Naive B cell (primary cell): Measurements from ENCODE around the gene EFNB3. TPM values are rescaled to one million over a fixed set of nuclear protein-coding genes. Genes with fewer than 3 reads are reported as not detected.
A peak's percentile ranks its signal among the peaks of the same experiment; 100 is the strongest.

Experiments used
- ATAC-seq, 2 donors: fragments of 150-1000 bp; cut with Tn5 transposase; 2 replicates each; pipeline ENCODE4 v1.10.0; 2021; ENCODE audit warnings: low read depth in 2 of 2, mild to moderate bottlenecking in 2 of 2, moderate library complexity in 2 of 2
- DNase-seq: peaks from one replicate; pipeline ENCODE4 v3.0.0; 2022
- H3K27ac Mint-ChIP-seq, 6 donors: one replicate each; pipeline ENCODE4 v1.8.0; 2020 to 2022; ENCODE audit warnings: mild to moderate bottlenecking in 6 of 6, mixed read lengths in 6 of 6, moderate library complexity in 5 of 6, inconsistent platforms in 2 of 6
- H3K27me3 Mint-ChIP-seq, 3 donors: one replicate each; pipeline ENCODE4 v1.8.0; 2021 to 2022; ENCODE audit warnings: mixed read lengths in 3 of 3, mild to moderate bottlenecking in 1 of 3
- H3K36me3 Mint-ChIP-seq, 2 donors: one replicate each; pipeline ENCODE4 v1.8.0; 2020 to 2022; ENCODE audit warnings: mixed read lengths in 2 of 2, inconsistent platforms in 1 of 2, mild to moderate bottlenecking in 1 of 2
- H3K4me1 Mint-ChIP-seq, 3 donors: one replicate each; pipeline ENCODE4 v1.8.0; 2020 to 2022; ENCODE audit warnings: mixed read lengths in 3 of 3, inconsistent platforms in 1 of 3, mild to moderate bottlenecking in 1 of 3, moderate library complexity in 1 of 3
- H3K4me3 Mint-ChIP-seq, 8 donors: one replicate each; pipeline ENCODE4 v1.8.0; 2020 to 2022; ENCODE audit warnings: mild to moderate bottlenecking in 8 of 8, mixed read lengths in 8 of 8, moderate library complexity in 8 of 8, inconsistent platforms in 2 of 8
- H3K9me3 Mint-ChIP-seq, 7 donors: one replicate each; pipeline ENCODE4 v1.8.0; 2020 to 2022; ENCODE audit warnings: mixed read lengths in 7 of 7, mild to moderate bottlenecking in 5 of 7, inconsistent platforms in 2 of 7, moderate library complexity in 1 of 7
- polyA plus RNA-seq, 6 donors: library from polyadenylated mRNA; unstranded; fragments of 300-500 nt; fragmentation: Illumina TruSeq; gene quantifications; one replicate each; pipeline ENCODE4 v1.2.3, GENCODE V29; 2021; ENCODE audit warnings: low read depth in 6 of 6

Gene EFNB3
- polyA plus RNA-seq, 6 donors from 2014 or later = not detected

DNA sequence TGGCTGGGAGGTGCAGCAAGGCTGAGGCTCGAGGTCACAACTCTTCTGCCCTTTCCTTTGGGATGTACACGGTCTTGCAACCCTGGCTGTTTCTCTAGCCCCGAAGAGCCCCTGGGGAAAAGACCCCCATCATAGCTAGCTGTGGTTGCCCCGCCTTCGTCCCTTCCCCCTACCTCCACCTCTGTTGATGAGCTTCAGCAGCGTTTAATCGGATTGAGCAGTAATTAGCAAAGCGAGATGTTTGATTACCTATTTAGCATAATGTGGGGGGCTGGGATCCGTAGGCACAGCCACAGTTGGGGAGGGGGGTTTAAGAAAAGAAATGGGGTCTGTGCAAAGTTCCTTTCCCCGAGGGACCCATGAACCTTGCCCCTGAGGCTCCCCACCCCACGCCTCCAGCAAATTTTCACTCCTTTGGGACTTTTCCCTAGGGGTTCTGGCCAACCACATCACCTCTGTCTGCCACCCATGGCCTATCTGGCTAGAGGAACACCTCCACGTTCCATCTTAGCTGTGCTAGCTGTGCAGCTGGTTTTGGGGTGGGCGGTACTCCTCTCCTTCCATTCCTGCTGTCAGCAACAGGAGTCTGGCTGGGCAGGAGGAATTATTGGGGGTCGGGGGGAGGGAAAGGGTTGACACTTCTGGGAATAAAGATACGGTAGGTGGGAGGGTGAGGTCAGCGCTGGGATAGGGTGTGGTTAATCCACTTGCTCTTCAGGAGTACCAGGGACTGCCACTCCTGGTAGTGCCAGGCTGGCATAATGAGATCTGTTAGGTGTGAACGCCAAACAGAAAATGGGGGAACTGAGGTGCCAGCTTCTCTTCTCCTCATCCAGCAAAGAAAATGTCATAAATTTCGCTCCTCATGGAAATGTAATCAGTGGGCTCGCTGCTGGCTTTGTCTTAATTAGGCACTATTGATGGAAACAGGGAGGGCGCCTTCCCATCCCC, 11.2 kb downstream of the EFNB3 start:
- ATAC-seq = no peak
- DNase-seq = no peak
- H3K4me1 Mint-ChIP-seq = peaks cover 16 to 26% (median 23%) of the 10 kb centered on the region in 3 donors
- peaks cover 59 to 99% (median 97%) of the 10 kb centered on the region in 3 donors for H3K27me3 Mint-ChIP-seq
- H3K9me3 Mint-ChIP-seq = peaks cover 0 to 2% (median 0%) of the 10 kb centered on the region in 7 donors
- H3K27ac Mint-ChIP-seq = peak overlapping the region in 1 of 6 donors; percentile 33
- H3K36me3 Mint-ChIP-seq = no peaks in the 10 kb centered on the region
- peak overlapping the region in 6 of 8 donors; percentile 30 to 80 (median 68) for H3K4me3 Mint-ChIP-seq

DNA sequence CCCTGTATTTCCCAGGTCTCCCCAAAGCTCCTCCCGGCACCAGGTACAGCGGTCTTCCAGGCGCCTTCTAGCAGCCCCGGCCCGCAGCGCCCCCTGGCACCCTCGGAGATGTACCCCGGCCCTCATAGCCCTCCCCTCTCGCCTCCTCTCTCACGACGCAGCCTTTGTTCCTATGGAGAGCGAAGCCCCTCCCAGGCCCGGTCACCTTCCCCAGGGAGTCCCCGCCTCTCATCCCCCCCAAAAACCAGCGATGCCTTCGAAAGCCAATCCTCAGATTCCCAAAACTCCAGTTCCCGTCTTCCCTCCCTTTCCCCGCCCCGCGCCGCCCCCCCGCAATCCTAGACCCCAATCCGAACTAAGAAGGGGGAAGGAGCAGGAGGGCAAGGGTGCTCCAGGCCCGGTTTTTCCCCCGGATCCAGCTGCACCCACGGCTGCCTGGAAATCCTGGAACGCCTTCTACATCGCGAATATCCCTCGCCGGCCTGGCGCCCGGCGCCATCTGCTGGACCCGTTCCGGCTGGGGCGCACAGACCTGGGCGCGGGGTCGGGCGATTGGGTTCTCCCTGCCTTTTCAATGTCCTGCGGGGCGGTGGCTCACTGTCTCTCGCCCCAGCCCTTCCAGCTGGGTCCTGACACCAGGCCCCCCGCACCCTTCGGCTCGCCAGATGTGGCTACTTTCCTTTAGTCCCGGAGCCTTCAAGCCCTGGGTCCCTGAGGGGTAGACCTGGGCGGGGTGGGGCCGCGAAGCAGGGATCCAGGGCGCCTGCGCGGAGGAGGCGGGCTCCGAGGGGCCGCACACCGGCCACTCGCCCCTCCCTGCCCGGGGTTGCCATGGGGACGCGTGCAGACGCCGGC, 12.1 kb downstream of the EFNB3 start, which contains the start of gene DNAH2:
TSS of gene DNAH2 (plus strand) at position 844 of the 855 bp plus-strand sequence. CDS start 1,991 bp downstream, outside the sequence.
- peaks cover 16 to 26% (median 23%) of the 10 kb centered on the region in 3 donors for H3K4me1 Mint-ChIP-seq
- no peaks in the 10 kb centered on the region for H3K9me3 Mint-ChIP-seq
- peak within 1 kb of the TSS in 1 of 6 donors; percentile 91 for H3K27ac Mint-ChIP-seq
- ATAC-seq (peak; percentile 55 to 61), DNase-seq (peak; percentile 21)
- no peaks in the 10 kb centered on the region for H3K36me3 Mint-ChIP-seq
- H3K27me3 Mint-ChIP-seq = peaks cover 58 to 98% (median 98%) of the 10 kb centered on the region in 3 donors
- peak within 1 kb of the TSS; percentile 31 to 89 (median 77) for H3K4me3 Mint-ChIP-seq

DNA sequence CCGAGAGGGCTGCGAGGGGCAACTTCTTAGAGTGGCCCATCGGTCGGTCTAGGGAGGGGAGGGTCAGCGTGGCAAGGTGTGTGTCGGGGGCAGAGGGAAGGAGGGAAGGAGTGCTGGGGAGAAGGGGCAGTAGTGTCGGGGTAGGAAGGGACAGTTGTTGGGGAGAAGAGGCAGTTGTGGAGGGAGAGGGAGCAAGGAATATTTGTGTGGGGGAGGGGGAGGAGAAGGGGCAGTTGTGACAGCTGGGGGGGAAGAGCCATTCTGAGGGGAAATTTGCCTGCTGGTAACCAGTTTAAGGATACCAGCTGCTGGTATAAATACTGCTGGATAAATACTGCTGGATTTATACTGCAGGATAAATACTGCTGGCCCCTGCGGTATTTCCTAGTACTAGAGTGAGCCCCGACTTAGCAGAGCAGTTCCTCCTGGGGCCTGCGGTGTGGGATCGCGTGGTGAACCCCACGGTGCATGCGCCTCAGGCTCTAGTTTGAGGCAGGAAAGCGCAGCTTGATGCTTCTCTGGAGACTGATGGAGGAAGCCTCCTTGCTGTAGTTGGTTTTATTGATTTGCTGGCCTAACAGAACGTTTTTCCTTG, 12.9 kb downstream of the EFNB3 start:
- H3K4me1 Mint-ChIP-seq = peaks cover 16 to 26% (median 23%) of the 10 kb centered on the region in 3 donors
- H3K36me3 Mint-ChIP-seq = no peaks in the 10 kb centered on the region
- peak; percentile 69 to 75 for ATAC-seq
- H3K27me3 Mint-ChIP-seq = peaks cover 56 to 98% (median 97%) of the 10 kb centered on the region in 3 donors
- H3K4me3 Mint-ChIP-seq = peak overlapping the region in 7 of 8 donors; percentile 22 to 89 (median 76)
- DNase-seq = no peak
- no peak overlapping the region for H3K27ac Mint-ChIP-seq
- no peaks in the 10 kb centered on the region for H3K9me3 Mint-ChIP-seq

DNA sequence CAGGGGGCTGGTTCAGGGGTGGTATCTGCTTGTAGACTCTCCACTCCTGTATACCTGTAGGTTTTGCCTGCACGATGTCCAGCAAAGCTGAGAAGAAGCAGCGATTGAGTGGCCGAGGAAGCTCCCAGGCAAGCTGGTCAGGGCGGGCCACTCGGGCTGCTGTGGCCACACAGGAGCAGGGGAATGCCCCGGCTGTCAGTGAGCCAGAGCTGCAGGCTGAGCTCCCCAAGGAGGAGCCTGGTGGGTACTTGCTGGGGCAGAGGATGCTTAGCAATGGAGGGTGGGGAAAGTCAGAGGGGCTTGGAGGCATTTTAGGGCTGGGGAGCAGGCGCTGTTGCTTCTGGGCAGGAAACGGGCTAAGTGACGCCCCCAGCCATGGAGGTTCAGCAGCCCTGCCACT, 14.7 kb downstream of the EFNB3 start:
- Mint-ChIP-seq H3K4me3 (peak overlapping the region in 1 of 8 donors; percentile 61), H3K9me3 (no peaks in the 10 kb centered on the region), H3K27me3 (peaks cover 54 to 93% (median 90%) of the 10 kb centered on the region in 3 donors), H3K27ac (no peak overlapping the region), H3K4me1 (peaks cover 16 to 23% (median 22%) of the 10 kb centered on the region in 3 donors), H3K36me3 (no peaks in the 10 kb centered on the region)
- ATAC-seq = no peak
- no peak for DNase-seq

DNA sequence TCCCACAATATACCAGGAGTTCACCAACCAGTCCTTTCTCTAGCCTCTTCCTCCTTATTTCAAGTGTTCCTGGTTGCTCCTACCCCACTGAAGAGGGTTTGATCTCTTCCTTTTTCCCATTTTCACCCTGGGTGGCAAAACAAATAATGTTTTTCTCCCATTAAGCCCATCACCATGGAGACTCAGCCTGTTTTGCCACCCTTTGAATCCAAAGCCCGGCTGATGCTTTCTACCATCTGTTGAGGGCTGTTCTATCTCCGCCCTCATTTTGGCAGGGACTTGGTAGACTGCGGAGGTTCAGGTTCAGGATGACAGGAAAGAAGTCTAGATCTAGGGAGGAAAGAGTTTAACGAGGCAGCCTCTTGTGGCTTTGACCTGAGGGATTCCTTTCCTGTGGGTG, 15.1 kb downstream of the EFNB3 start:
- DNase-seq = no peak
- Mint-ChIP-seq H3K4me3 (peak overlapping the region in 1 of 8 donors; percentile 38), H3K27me3 (peaks cover 54 to 90% (median 85%) of the 10 kb centered on the region in 3 donors), H3K27ac (no peak overlapping the region), H3K4me1 (peaks cover 16 to 23% (median 22%) of the 10 kb centered on the region in 3 donors), H3K36me3 (no peaks in the 10 kb centered on the region), H3K9me3 (no peaks in the 10 kb centered on the region)
- no peak for ATAC-seq

DNA sequence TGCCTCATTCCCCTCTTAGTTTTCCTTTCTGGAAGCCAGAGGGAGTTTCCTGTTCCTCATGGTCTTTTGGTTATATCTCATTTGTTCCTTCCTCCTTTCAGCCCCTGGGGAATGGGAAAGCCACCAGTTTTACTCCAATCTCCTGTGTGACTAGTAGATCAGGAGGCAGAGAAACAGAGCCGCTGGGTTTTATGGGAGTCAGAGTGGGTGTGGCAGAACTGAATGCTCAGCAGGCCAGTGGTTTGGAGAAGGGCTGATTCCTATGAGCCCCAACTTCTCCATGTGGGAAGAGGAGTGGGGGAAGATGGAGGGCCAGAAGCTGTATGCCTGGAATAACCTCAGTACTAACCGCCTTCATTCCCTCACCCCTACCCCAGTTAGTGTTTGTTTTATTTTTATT, 16.6 kb downstream of the EFNB3 start:
- DNase-seq = no peak
- peaks cover 0 to 3% of the 10 kb centered on the region in 2 donors for H3K36me3 Mint-ChIP-seq
- H3K4me1 Mint-ChIP-seq = peaks cover 12 to 20% (median 19%) of the 10 kb centered on the region in 3 donors
- no peaks in the 10 kb centered on the region for H3K9me3 Mint-ChIP-seq
- H3K27ac Mint-ChIP-seq = no peak overlapping the region
- H3K27me3 Mint-ChIP-seq = peaks cover 41 to 80% (median 74%) of the 10 kb centered on the region in 3 donors
- no peak for ATAC-seq
- H3K4me3 Mint-ChIP-seq = no peak overlapping the region

DNA sequence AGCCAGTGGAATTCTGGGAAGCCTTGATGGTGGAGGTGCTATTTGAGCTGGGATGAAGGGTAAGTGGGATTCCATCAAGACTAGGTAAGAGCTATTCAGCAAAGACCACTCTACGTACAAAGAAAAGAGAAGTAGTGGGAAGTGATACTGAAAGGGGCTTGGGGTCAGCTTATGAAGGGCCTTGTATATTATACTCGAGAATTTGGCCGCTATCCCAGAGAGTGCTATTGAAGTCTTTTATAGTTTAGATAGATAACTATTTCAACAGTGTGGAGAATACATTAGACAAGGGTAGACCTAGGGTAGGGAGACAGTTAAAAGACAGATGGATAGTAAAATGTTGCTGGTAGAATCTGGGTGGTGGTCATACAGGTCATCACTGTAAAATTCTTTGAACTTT, 22.9 kb downstream of the EFNB3 start:
- H3K27ac Mint-ChIP-seq = no peak overlapping the region
- H3K27me3 Mint-ChIP-seq = peaks cover 11 to 25% (median 23%) of the 10 kb centered on the region in 3 donors
- no peak for DNase-seq

DNA sequence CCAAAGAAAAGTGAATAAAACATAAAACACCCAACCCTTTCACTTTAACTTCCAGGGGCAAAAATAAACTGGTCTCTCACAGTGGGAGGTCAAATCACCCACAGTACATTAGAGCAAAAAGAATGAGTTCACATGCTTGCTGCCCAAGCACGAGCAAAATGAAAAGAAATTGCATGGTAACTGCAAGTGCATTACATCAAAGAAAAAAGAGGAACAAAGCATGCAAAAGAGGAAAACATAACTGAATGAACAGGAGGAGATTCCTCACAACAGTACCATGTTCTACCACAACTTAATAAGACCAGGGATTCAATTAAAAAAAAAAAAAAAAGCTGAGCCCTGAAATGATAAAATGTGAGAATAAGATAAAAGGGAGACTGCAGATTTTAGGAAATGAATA, 24.8 kb downstream of the EFNB3 start:
- Mint-ChIP-seq H3K27ac (peak overlapping the region in 1 of 6 donors; percentile 57), H3K4me1 (peaks cover 8 to 11% (median 10%) of the 10 kb centered on the region in 3 donors), H3K9me3 (no peaks in the 10 kb centered on the region), H3K4me3 (no peak overlapping the region), H3K27me3 (peaks cover 3 to 28% (median 21%) of the 10 kb centered on the region in 3 donors), H3K36me3 (peaks cover 0 to 7% of the 10 kb centered on the region in 2 donors)
- DNase-seq (no peak), ATAC-seq (peak; percentile 55 to 67)

More for the DNA sequence above, 22.9 kb downstream of the EFNB3 start:
- Mint-ChIP-seq H3K36me3 (peaks cover 0 to 7% of the 10 kb centered on the region in 2 donors), H3K4me1 (peaks cover 8 to 11% (median 10%) of the 10 kb centered on the region in 3 donors), H3K9me3 (no peaks in the 10 kb centered on the region), H3K4me3 (no peak overlapping the region)
- no peak for ATAC-seq

DNA sequence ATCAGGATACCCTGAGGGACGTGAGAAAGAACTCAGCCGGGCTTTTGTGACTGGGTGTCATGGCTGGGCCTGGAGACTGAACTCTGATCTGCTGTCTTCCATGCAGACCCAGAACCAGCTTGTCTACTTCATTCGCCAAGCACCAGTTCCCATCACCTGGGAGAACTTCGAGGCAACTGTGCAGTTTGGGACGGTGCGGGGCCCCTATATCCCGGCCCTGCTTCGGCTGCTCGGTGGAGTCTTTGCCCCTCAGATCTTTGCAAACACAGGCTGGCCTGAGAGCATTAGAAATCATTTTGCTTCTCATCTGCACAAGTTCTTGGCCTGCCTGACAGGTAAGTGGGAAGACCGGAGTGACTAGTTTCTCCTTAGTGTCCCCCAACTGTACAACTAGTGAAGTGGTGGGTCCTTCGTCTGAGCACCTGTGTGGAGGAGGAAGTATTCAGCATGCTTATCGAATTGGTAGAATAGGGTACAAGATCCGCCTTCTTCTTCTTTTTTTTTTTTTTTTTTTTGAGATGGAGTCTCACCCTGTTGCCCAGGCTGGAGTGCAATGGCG, 28.1 kb downstream of the EFNB3 start:
- peaks cover 11 to 36% (median 31%) of the 10 kb centered on the region in 3 donors for H3K27me3 Mint-ChIP-seq
- no peaks in the 10 kb centered on the region for H3K36me3 Mint-ChIP-seq
- peaks cover 8 to 11% (median 10%) of the 10 kb centered on the region in 3 donors for H3K4me1 Mint-ChIP-seq
- H3K9me3 Mint-ChIP-seq = no peaks in the 10 kb centered on the region
- ATAC-seq (no peak), DNase-seq (no peak)
- H3K4me3 Mint-ChIP-seq = no peak overlapping the region
- no peak overlapping the region for H3K27ac Mint-ChIP-seq

DNA sequence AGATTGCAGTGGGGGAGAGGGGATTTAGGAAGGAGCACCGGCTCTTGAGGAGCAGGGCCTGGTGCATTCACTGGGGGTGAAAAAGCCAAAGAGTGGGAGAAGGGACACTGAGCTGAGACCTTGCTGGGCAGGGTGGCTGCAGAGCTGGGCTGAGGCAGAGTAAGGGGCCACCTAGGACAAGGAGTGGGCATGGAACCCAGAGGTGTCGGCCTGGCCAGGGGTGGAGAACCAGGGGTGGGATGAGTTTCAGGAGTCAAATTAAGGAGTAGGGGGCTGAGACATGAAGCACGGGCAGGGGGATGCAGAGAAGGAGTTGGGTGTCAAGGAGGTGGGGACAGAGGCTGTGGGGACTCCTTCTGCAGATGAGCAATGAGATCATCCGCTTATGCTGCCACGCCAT, 32.6 kb downstream of the EFNB3 start:
- Mint-ChIP-seq H3K27ac (no peak overlapping the region), H3K27me3 (peaks cover 16 to 67% (median 64%) of the 10 kb centered on the region in 3 donors), H3K4me3 (peak overlapping the region in 1 of 8 donors; percentile 42), H3K36me3 (no peaks in the 10 kb centered on the region), H3K9me3 (no peaks in the 10 kb centered on the region), H3K4me1 (no peaks in the 10 kb centered on the region)
- ATAC-seq = no peak
- DNase-seq = no peak

DNA sequence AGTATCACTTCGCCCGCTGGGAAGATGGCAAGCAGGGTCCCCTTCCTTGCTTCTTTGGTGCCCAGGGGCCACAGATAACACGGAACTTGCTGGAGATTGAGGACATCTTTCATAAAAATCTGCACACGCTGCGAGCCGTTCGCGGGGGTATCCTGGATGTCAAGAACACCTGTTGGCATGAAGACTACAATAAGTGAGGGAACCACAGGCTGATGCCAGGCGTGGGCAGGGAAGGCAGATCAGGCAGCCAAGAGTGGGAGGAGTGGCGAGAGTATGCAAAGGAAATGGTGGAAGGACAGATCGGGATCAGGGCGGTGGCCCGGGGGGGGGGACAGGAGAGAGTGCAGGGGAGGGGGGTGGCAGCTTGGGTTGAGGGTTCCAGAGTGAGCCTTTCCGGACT, 34.7 kb downstream of the EFNB3 start:
- H3K27me3 Mint-ChIP-seq = peaks cover 28 to 69% (median 56%) of the 10 kb centered on the region in 3 donors
- no peaks in the 10 kb centered on the region for H3K36me3 Mint-ChIP-seq
- H3K9me3 Mint-ChIP-seq = no peaks in the 10 kb centered on the region
- H3K27ac Mint-ChIP-seq = no peak overlapping the region
- H3K4me1 Mint-ChIP-seq = no peaks in the 10 kb centered on the region
- DNase-seq = no peak
- no peak for ATAC-seq
- no peak overlapping the region for H3K4me3 Mint-ChIP-seq

DNA sequence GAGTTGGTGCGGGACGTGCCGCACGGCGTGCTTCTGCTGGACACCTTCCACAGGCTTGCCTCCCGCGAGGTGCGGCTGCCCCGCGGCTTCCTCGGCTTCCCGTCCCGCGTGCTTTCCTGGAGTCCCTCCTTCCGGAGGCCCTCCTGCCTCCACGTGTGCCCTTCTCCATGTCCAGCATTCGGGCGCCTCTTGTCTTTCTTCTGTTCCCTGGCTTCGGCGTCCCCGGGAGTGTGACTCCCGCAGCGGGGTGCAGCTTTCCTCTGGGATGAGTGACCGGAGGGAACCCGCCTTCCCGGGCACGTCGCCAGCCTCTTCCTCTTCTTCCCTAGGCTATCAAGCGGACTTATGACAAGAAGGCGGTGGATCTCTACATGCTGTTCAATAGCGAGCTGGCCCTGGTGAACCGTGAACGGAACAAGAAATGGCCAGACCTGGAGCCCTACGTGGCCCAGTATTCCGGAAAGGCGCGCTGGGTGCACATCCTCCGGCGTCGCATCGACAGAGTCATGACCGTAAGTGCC, 35.5 kb downstream of the EFNB3 start:
- Mint-ChIP-seq H3K4me3 (no peak overlapping the region), H3K27ac (no peak overlapping the region), H3K27me3 (peaks cover 28 to 69% (median 56%) of the 10 kb centered on the region in 3 donors), H3K9me3 (no peaks in the 10 kb centered on the region), H3K4me1 (no peaks in the 10 kb centered on the region), H3K36me3 (no peaks in the 10 kb centered on the region)
- ATAC-seq (no peak), DNase-seq (no peak)
